ENCODE measurements around the gene MBP. TPM values are rescaled to one million over a fixed set of nuclear protein-coding genes. Genes with fewer than 3 reads are reported as not detected.

Gene MBP
- total and polyA plus RNA-seq, 2 of the 4 experiments (the other 2 are of a cell fraction) = 0.72 to 0.90 TPM

DNA sequence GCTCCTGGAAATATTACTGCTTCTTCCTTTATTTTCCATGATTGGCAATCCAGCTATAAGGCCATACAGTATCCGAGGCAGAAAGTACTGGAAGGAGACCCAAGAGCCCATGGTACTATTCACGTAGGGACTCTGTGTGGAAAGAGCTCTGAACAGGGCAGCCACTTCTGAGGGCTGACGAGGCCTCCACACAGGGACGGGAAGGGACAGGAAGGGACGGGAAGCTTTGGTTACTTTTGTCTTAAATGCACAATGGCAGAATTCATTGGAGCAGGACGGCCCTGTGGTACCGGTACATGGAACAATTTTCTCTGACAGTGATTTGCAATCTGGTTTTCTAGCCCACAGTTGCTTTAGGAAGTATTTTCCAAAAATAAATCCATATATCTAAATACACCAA lies 102.4 kb downstream of the MBP start:
- Histone ChIP-seq H4K8ac (ENCODE audit: low read depth in 2 of 2, low read length in 2 of 2) (no peak overlapping the region), H2BK15ac (ENCODE audit: low read depth, low read length) (no peak overlapping the region), H3K4me3 (ENCODE audit: insufficient read depth, low read depth, low read length) (no peak overlapping the region), H3K18ac (ENCODE audit: low read depth, low read length) (no peak overlapping the region), H2AFZ (replicated peaks; ENCODE audit: low read length, poor library complexity) (no peak overlapping the region), H3K56ac (ENCODE audit: extremely low read depth, insufficient read depth, low read length) (no peak overlapping the region), H3K9me1 (ENCODE audit: insufficient read depth, low read length) (no peaks in the 10 kb centered on the region), H3K9me3 (ENCODE audit: control insufficient read depth, insufficient read depth, low read length) (no peaks in the 10 kb centered on the region), H3K4me1 (ENCODE audit: control insufficient read depth, insufficient read depth, low read length) (no peaks in the 10 kb centered on the region; the same call in 1 of the 2 replicates), H3K36me3 (ENCODE audit: control insufficient read depth, insufficient read depth, low read length) (no peaks in the 10 kb centered on the region), H3K23ac (ENCODE audit: low read depth, low read length) (no peak overlapping the region), H4K20me1 (ENCODE audit: insufficient read depth, low read length) (no peaks in the 10 kb centered on the region), H3K79me1 (ENCODE audit: low read depth in 1 of 2, low read length in 2 of 2) (no peaks in the 10 kb centered on the region), H2AK5ac (ENCODE audit: low read depth, low read length) (no peak overlapping the region), H3K4ac (ENCODE audit: low read depth, low read length) (no peak overlapping the region), H3K27me3 (ENCODE audit: control insufficient read depth, insufficient read depth, low read length) (no peaks in the 10 kb centered on the region), H4K5ac (ENCODE audit: low read depth, low read length) (no peak overlapping the region), H3K27ac (ENCODE audit: insufficient read depth, low read length) (no peak overlapping the region), H2BK20ac (ENCODE audit: low read depth, low read length) (no peak overlapping the region), H3K14ac (replicated peaks; ENCODE audit: low read depth, low read length) (no peak overlapping the region), H3K9ac (ENCODE audit: low read depth, low read length) (no peak overlapping the region), H2BK120ac (ENCODE audit: low read depth, low read length) (no peak overlapping the region), H2AK9ac (replicated peaks; ENCODE audit: low read depth, low read length, poor library complexity) (no peak overlapping the region), H3K4me2 (ENCODE audit: low read depth, low read length) (no peak overlapping the region), H4K91ac (ENCODE audit: insufficient read depth, low read depth, low read length) (no peak overlapping the region), H2BK5ac (ENCODE audit: low read depth, low read length, poor library complexity, severe bottlenecking) (no peak overlapping the region)
- ChIA-PET POLR2A (ENCODE audit: unreplicated experiment) (no interaction called here), CTCF (no interaction called here)
- intact Hi-C loops (cut with micrococcal nuclease) = no loop called here
- dilution Hi-C loops (cut with HindIII; ENCODE audit: low sequenced_read_pairs, unreplicated experiment) = no loop called here
- DNase-seq = no peak
- ATAC-seq (ENCODE audit: low read depth) = no peak
- in situ Hi-C loops (cut with MboI; ENCODE audit: low sequenced_read_pairs) = no loop called here
- BruUV-seq (replicated peaks) = no TSS peak
- no CpG with 5 or more reads among the region's 7 CpGs for WGBS, 2 experiments (ENCODE audit: extremely low coverage in 2 of 2, insufficient read length in 1 of 2)
- no peak for TF ChIP-seq CHD1 (IDR thresholded peaks at IDR 0.05; ENCODE audit: low read depth, low read length)
- no peak for TF ChIP-seq RCOR1 (IDR thresholded peaks at IDR 0.05; ENCODE audit: insufficient replicate concordance, low read length)
- no peak for TF ChIP-seq BHLHE40 (IDR thresholded peaks at IDR 0.05; ENCODE audit: low read depth, low read length)
- no peak for TF ChIP-seq SMC3 (IDR thresholded peaks at IDR 0.05; ENCODE audit: low read depth, low read length)
- TF ChIP-seq, protein P1, sequence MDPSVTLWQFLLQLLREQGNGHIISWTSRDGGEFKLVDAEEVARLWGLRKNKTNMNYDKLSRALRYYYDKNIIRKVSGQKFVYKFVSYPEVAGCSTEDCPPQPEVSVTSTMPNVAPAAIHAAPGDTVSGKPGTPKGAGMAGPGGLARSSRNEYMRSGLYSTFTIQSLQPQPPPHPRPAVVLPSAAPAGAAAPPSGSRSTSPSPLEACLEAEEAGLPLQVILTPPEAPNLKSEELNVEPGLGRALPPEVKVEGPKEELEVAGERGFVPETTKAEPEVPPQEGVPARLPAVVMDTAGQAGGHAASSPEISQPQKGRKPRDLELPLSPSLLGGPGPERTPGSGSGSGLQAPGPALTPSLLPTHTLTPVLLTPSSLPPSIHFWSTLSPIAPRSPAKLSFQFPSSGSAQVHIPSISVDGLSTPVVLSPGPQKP (IDR thresholded peaks at IDR 0.05; ENCODE audit: borderline replicate concordance, low read depth, low read length) = no peak
- TF ChIP-seq, protein P2, sequence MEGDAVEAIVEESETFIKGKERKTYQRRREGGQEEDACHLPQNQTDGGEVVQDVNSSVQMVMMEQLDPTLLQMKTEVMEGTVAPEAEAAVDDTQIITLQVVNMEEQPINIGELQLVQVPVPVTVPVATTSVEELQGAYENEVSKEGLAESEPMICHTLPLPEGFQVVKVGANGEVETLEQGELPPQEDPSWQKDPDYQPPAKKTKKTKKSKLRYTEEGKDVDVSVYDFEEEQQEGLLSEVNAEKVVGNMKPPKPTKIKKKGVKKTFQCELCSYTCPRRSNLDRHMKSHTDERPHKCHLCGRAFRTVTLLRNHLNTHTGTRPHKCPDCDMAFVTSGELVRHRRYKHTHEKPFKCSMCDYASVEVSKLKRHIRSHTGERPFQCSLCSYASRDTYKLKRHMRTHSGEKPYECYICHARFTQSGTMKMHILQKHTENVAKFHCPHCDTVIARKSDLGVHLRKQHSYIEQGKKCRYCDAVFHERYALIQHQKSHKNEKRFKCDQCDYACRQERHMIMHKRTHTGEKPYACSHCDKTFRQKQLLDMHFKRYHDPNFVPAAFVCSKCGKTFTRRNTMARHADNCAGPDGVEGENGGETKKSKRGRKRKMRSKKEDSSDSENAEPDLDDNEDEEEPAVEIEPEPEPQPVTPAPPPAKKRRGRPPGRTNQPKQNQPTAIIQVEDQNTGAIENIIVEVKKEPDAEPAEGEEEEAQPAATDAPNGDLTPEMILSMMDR (conservative IDR thresholded peaks at IDR 0.05; ENCODE audit: low read depth, low read length) = no peak
- TF ChIP-seq MAZ (IDR thresholded peaks at IDR 0.05; ENCODE audit: borderline replicate concordance, low read depth, low read length) = no peak
- TF ChIP-seq MAFK (IDR thresholded peaks at IDR 0.05; ENCODE audit: low read depth, low read length) = no peak
- no peak for TF ChIP-seq POLR2A (IDR thresholded peaks at IDR 0.05; ENCODE audit: low read depth, low read length)
- TF ChIP-seq FOS (IDR thresholded peaks at IDR 0.05; ENCODE audit: low read depth, low read length) = no peak
- TF ChIP-seq, protein P3, sequence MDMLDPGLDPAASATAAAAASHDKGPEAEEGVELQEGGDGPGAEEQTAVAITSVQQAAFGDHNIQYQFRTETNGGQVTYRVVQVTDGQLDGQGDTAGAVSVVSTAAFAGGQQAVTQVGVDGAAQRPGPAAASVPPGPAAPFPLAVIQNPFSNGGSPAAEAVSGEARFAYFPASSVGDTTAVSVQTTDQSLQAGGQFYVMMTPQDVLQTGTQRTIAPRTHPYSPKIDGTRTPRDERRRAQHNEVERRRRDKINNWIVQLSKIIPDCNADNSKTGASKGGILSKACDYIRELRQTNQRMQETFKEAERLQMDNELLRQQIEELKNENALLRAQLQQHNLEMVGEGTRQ (IDR thresholded peaks at IDR 0.05; ENCODE audit: low read depth, low read length) = no peak

Measured in IMR-90 (cell line).